Hair follicle dermal papilla cell (primary cell): ENCODE data around the gene WDR19. TPM values are rescaled to one million over a fixed set of nuclear protein-coding genes. Genes with fewer than 3 reads are reported as not detected.

Experiments
- small RNA-seq: library from RNA; depleted of rRNA; stranded (forward); fragments of <200 nt; gene quantifications from one replicate; pipeline ENCODE3, GENCODE V24; 2012
- total RNA-seq: library from RNA; depleted of rRNA; stranded (reverse); fragments of >200 nt; gene quantifications from 2 replicates; pipeline ENCODE4 v1.2.3, GENCODE V29; 2012

WDR19 gene
- total RNA-seq: 34.4 and 46.9 TPM in 2 replicates

DNA sequence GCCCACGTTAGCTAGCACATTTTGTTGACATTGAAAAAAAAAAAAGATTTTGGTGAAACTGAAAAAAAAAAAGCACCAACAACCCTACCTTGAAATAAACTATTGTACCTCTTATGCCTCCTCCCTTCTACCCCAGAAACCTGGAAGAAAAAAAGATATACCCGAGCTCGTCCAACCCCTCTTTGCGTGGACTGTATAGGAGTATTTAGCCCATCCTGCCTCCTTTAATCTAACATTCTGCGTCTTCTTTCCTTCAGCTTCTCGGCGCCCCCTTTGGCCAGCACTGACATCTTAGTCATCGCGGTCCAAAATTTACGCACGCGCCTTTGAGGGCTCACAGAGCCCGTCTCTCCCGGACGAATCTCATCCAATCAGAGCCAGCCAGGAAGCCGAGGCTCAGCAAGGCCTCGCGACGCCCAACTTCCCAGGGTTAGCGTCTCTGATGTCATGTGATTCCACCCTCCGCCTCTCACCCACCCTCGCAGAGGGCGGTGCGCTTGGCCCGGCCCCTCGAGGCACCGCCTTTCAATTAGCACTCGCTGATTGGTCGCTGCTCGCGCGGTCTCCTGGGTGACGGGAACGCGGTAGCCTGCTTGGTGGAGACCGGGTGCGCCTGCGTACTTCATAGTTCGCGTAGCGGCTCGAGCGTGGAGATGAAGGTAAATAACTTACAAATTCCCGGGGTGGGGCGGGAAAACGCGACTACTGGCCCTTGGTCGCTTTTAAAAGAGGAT lies at the start of gene WDR19:
Gene WDR19 (plus strand): TSS at position 625 of the 734 bp plus-strand sequence. CDS start 29 bp downstream, at position 654.

Small RNA genes lying within 50 kb of the gene (small RNA-seq; reads per million reads assigned to genes)
- gene RNU6-32P: not detected

Other genes with a start within 250 kb of the WDR19 start
- gene TMEM156, start 150.1 kb upstream of the WDR19 start, total RNA-seq: not detected in 2 replicates
- 62.2 and 79.3 TPM in 2 replicates for gene KLHL5, start 120.3 kb upstream of the WDR19 start, total RNA-seq
- gene RFC1, start 183.8 kb downstream of the WDR19 start, total RNA-seq: 31.3 and 35.9 TPM in 2 replicates
- gene KLB, start 224.4 kb downstream of the WDR19 start, total RNA-seq: not detected in 2 replicates